ENCODE results near the gene STK32C.

DNA sequence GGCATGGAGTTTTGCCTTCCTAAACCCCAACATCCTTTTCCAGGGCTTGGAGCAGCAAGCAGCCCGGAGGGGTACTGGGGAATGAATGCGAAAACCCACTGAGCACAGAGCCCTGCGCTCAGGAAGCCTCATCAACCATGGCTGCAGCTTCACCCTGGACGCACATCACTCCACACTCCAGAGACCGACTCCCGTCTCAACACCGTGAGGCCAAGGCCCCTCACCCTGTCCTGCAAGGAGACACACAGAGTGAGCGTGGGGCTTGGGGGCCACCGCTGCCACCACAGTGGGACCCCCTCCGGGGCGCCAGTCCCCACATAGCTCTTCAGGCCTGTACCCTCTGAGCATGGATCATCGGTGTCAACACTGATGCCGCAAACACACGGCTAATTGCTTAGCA is 79.1 kb downstream of the STK32C start:
- TF ChIP-seq, protein P1, sequence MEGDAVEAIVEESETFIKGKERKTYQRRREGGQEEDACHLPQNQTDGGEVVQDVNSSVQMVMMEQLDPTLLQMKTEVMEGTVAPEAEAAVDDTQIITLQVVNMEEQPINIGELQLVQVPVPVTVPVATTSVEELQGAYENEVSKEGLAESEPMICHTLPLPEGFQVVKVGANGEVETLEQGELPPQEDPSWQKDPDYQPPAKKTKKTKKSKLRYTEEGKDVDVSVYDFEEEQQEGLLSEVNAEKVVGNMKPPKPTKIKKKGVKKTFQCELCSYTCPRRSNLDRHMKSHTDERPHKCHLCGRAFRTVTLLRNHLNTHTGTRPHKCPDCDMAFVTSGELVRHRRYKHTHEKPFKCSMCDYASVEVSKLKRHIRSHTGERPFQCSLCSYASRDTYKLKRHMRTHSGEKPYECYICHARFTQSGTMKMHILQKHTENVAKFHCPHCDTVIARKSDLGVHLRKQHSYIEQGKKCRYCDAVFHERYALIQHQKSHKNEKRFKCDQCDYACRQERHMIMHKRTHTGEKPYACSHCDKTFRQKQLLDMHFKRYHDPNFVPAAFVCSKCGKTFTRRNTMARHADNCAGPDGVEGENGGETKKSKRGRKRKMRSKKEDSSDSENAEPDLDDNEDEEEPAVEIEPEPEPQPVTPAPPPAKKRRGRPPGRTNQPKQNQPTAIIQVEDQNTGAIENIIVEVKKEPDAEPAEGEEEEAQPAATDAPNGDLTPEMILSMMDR (IDR thresholded peaks at IDR 0.05; ENCODE audit: insufficient read depth, low read length): no peak
- no peak for TF ChIP-seq GABPA (IDR thresholded peaks at IDR 0.05; ENCODE audit: low read depth)
